B cell (primary cell): ENCODE measurements around the gene WDR38. TPM values are rescaled to one million over a fixed set of nuclear protein-coding genes. Genes with fewer than 3 reads are reported as not detected.

Experiments
- ATAC-seq: fragments of 200-7000 bp; cut with Tn5 transposase; one replicate; pipeline ENCODE4 v1.10.0; 2021; ENCODE audit warnings: low read depth, mild to moderate bottlenecking, moderate number of reproducible peaks, moderate library complexity
- CTCF ChIA-PET: fragments of 350-600 bp; sonication (Branson Sonifier 250); formaldehyde crosslinking; loops from one replicate; lab custom pipeline; 2021; ENCODE audit warnings: antibody characterized with exemption, inconsistent platforms; lab: Charles Lee
- POLR2A ChIA-PET: fragments of 350-600 bp; sonication (Branson Sonifier 250); formaldehyde crosslinking; loops from one replicate; lab custom pipeline; 2021; ENCODE audit warnings: antibody characterized with exemption; lab: Charles Lee
- DNase-seq: peaks from one replicate; pipeline ENCODE4 v3.0.0; 2013
- H2AFZ ChIP-seq: 2 replicates; pipeline ENCODE4 v1.6.1; 2012; ENCODE audit warnings: mild to moderate bottlenecking, low read depth, low read length; ENCODE audit not compliant: insufficient read depth, poor library complexity, severe bottlenecking
- H3K27ac ChIP-seq, 2 donors: 1 replicate in 1 of 2; 2 replicates in 1 of 2; pipeline ENCODE4 v1.5.1; 2012 to 2013; ENCODE audit warnings: low read length in 2 of 2, mild to moderate bottlenecking in 2 of 2, moderate library complexity in 1 of 2
- H3K27me3 ChIP-seq, 4 experiments: fragments of 200-600 bp in 1 of 4; sonication (generic) in 1 of 4; replicated peaks in 1 of 4; 1 replicate in 2 of 4; 2 replicates in 2 of 4; pipeline versions ENCODE4 v1.6.1 to v1.7.0; 2013 to 2016; ENCODE audit warnings: low read length in 3 of 4, mild to moderate bottlenecking in 2 of 4, mixed read lengths in 1 of 4, moderate library complexity in 1 of 4; ENCODE audit not compliant: insufficient read depth in 4 of 4, control insufficient read depth in 3 of 4; ENCODE audit errors: control extremely low read depth in 1 of 4
- H3K36me3 ChIP-seq, 2 experiments: replicated peaks in 1 of 2; 1 replicate in 1 of 2; 2 replicates in 1 of 2; pipeline versions ENCODE4 v1.6.1 to v1.7.1; 2013; ENCODE audit warnings: low read length in 1 of 2; ENCODE audit not compliant: insufficient read depth in 2 of 2, control insufficient read depth in 1 of 2; ENCODE audit errors: control extremely low read depth in 1 of 2, extremely low read depth in 1 of 2
- H3K4me1 ChIP-seq, 2 donors: fragments of 200-600 bp in 1 of 2; sonication (generic) in 1 of 2; 1 replicate in 1 of 2; 2 replicates in 1 of 2; pipeline versions ENCODE4 v1.5.1 to v1.6.1; 2013 to 2017; ENCODE audit warnings: low read length in 2 of 2; ENCODE audit not compliant: control insufficient read depth in 2 of 2, insufficient read depth in 2 of 2
- H3K4me2 ChIP-seq: replicated peaks from 2 replicates; pipeline ENCODE3; 2012; ENCODE audit warnings: mild to moderate bottlenecking, low read depth, low read length; ENCODE audit not compliant: poor library complexity, severe bottlenecking
- H3K4me3 ChIP-seq, 5 experiments: fragments of 200-600 bp in 1 of 5; sonication (generic) in 1 of 5; 1 replicate in 3 of 5; 2 replicates in 2 of 5; pipeline versions ENCODE4 v1.5.1 to v1.7.0; 2011 to 2016; ENCODE audit warnings: low read length in 4 of 5, mild to moderate bottlenecking in 4 of 5, low read depth in 2 of 5, control low read depth in 1 of 5, moderate library complexity in 1 of 5; ENCODE audit not compliant: insufficient read depth in 1 of 5; ENCODE audit errors: control extremely low read depth in 1 of 5, extremely low read depth in 1 of 5
- H3K79me2 ChIP-seq: fragments of 200-600 bp; sonication (generic); one replicate; pipeline ENCODE4 v1.6.0; 2016; ENCODE audit warnings: low read length; ENCODE audit not compliant: control insufficient read depth, insufficient read depth
- H3K9ac ChIP-seq: fragments of 200-600 bp; sonication (generic); 2 replicates; pipeline ENCODE4 v1.6.1; 2017; ENCODE audit warnings: mild to moderate bottlenecking, low read length, moderate library complexity
- H3K9me3 ChIP-seq, 3 donors: one replicate each; pipeline versions ENCODE4 v1.6.1 to v1.7.1; 2013; ENCODE audit warnings: low read length in 2 of 3; ENCODE audit not compliant: control insufficient read depth in 2 of 3, insufficient read depth in 1 of 3; ENCODE audit errors: control extremely low read depth in 1 of 3
- H4K20me1 ChIP-seq: 2 replicates; pipeline ENCODE4 v1.6.0; 2012; ENCODE audit warnings: mild to moderate bottlenecking, low read length; ENCODE audit not compliant: insufficient read depth, control insufficient read depth, poor library complexity, severe bottlenecking
- H3K27ac Mint-ChIP-seq: one replicate; pipeline ENCODE4 v1.8.0; 2021; ENCODE audit warnings: mixed read lengths
- H3K27me3 Mint-ChIP-seq: one replicate; pipeline ENCODE4 v1.8.0; 2021; ENCODE audit warnings: mixed read lengths
- H3K4me1 Mint-ChIP-seq: one replicate; pipeline ENCODE4 v1.8.0; 2021; ENCODE audit warnings: mixed read lengths
- H3K4me3 Mint-ChIP-seq: one replicate; pipeline ENCODE4 v1.8.0; 2021; ENCODE audit warnings: mixed read lengths
- H3K9me3 Mint-ChIP-seq: one replicate; pipeline ENCODE4 v1.8.0; 2022; ENCODE audit warnings: mixed read lengths; ENCODE audit not compliant: insufficient read depth
- CTCF ChIP-seq: fragments of 200-600 bp; IDR thresholded peaks from one replicate; pipeline ENCODE4 v1.8.0; 2022; ENCODE audit warnings: antibody characterized with exemption, mild to moderate bottlenecking
- EZH2 ChIP-seq: IDR thresholded peaks from 2 replicates; pipeline ENCODE4 v1.6.1; 2012; ENCODE audit warnings: borderline replicate concordance, low read depth, mild to moderate bottlenecking, moderate library complexity, low read length; ENCODE audit not compliant: insufficient read depth, poor library complexity, severe bottlenecking
- WGBS: methylation state at CpG from one replicate; pipeline ENCODE4 v1.1.5; 2013; ENCODE audit warnings: missing lambda C conversion rate; ENCODE audit not compliant: insufficient coverage; 5-methylcytosine and 5-hydroxymethylcytosine counted together
- intact Hi-C: fragments of 100-400 bp; cut with micrococcal nuclease; formaldehyde crosslinking; loops from one replicate; pipeline ENCODE4 v1.10.0; 2022
- polyA plus RNA-seq: library from polyadenylated mRNA; depleted of rRNA; stranded (reverse); fragments of >200 nt; gene quantifications from 2 replicates; pipeline ENCODE4 v1.2.3, GENCODE V29; 2012
- total RNA-seq, 2 donors: library from RNA; stranded (reverse); fragments of 120-200 nt in 1 of 2; gene quantifications; 1 replicate in 1 of 2; 2 replicates in 1 of 2; pipeline versions ENCODE4 v1.2.3 to v1.2.4, GENCODE V29; 2013 to 2022

Gene WDR38
- total and polyA plus RNA-seq, 2 donors (not counting 1 experiment from before 2014, with no cell fraction given): not detected

- peak; percentile 61 for DNase-seq
- peaks cover 4% of the 10 kb centered on the region for H3K4me1 Mint-ChIP-seq
- H3K4me1 ChIP-seq: no peaks in the 10 kb centered on the region
- no peak overlapping the region for H3K27ac Mint-ChIP-seq
- ChIA-PET POLR2A (no interaction called here), CTCF (interaction anchor here (0.9 to 2.5 kb wide), 6 partner anchors 12 to 123 kb away, joined by 3 to 23 read pairs (median 6); partner anchors contain the start of genes ARPC5L, NR6A1, RPL35 and WDR38)
- peaks cover 6% of the 10 kb centered on the region for H4K20me1 ChIP-seq
- peaks cover 0 to 50% of the 10 kb centered on the region in 2 experiments for H3K36me3 ChIP-seq
- no peak overlapping the region for H3K4me3 Mint-ChIP-seq
- no peaks in the 10 kb centered on the region for H3K27me3 ChIP-seq
- H2AFZ ChIP-seq: no peak overlapping the region
- H3K4me2 ChIP-seq: no peak overlapping the region
- no peak overlapping the region for H3K27ac ChIP-seq
- intact Hi-C loops: loop anchor here (1.0 to 5.0 kb wide), 2 partner anchors 42 to 120 kb away; partner anchors contain the start of gene WDR38
- peak overlapping the region; percentile 23 for H3K9ac ChIP-seq
- no peak for TF ChIP-seq EZH2
- peak; percentile 53 for TF ChIP-seq CTCF
- H3K27me3 Mint-ChIP-seq: no peaks in the 10 kb centered on the region
- H3K9me3 Mint-ChIP-seq: no peaks in the 10 kb centered on the region
- H3K4me3 ChIP-seq: no peak overlapping the region
- H3K9me3 ChIP-seq: no peaks in the 10 kb centered on the region
- peak; percentile 53 for ATAC-seq
- peaks cover 11% of the 10 kb centered on the region for H3K79me2 ChIP-seq
Measured at GRCh38 chr9:124894741-124895170, 41.5 kb downstream of the WDR38 start.

GRCh38 chr9:124897570-124898460, 44.6 kb downstream of the WDR38 start:
- ChIA-PET CTCF (no interaction called here), POLR2A (no interaction called here)
- peaks cover 0 to 43% of the 10 kb centered on the region in 2 experiments for H3K36me3 ChIP-seq

More at GRCh38 chr9:124897570-124898460, 44.6 kb downstream of the WDR38 start:
- TF ChIP-seq EZH2 (no peak), CTCF (no peak)
- ATAC-seq (no peak), DNase-seq (no peak)
- Histone ChIP-seq H3K27me3 (no peaks in the 10 kb centered on the region), H3K4me1 (no peaks in the 10 kb centered on the region), H3K27ac (no peak overlapping the region), H3K79me2 (peaks cover 11% of the 10 kb centered on the region), H3K9me3 (no peaks in the 10 kb centered on the region), H3K4me2 (no peak overlapping the region), H3K4me3 (no peak overlapping the region), H4K20me1 (peaks cover 6% of the 10 kb centered on the region), H2AFZ (no peak overlapping the region), H3K9ac (no peak overlapping the region)
- Mint-ChIP-seq H3K27ac (no peak overlapping the region), H3K4me3 (no peak overlapping the region), H3K27me3 (no peaks in the 10 kb centered on the region), H3K9me3 (no peaks in the 10 kb centered on the region), H3K4me1 (peaks cover 4% of the 10 kb centered on the region)
- WGBS: no CpG with 5 or more reads among the region's 6 CpGs
- intact Hi-C loops: no loop called here
